B cell (primary cell): ENCODE results near the gene SLC19A1. TPM values are rescaled to one million over a fixed set of nuclear protein-coding genes. Genes with fewer than 3 reads are reported as not detected.

ENCODE experiments used
- ATAC-seq: fragments of 200-7000 bp; cut with Tn5 transposase; one replicate; pipeline ENCODE4 v1.10.0; 2021; ENCODE audit warnings: low read depth, mild to moderate bottlenecking, moderate number of reproducible peaks, moderate library complexity
- CTCF ChIA-PET: fragments of 350-600 bp; sonication (Branson Sonifier 250); formaldehyde crosslinking; loops from one replicate; lab custom pipeline; 2021; ENCODE audit warnings: antibody characterized with exemption, inconsistent platforms; lab: Charles Lee
- POLR2A ChIA-PET: fragments of 350-600 bp; sonication (Branson Sonifier 250); formaldehyde crosslinking; loops from one replicate; lab custom pipeline; 2021; ENCODE audit warnings: antibody characterized with exemption; lab: Charles Lee
- DNase-seq: peaks from one replicate; pipeline ENCODE4 v3.0.0; 2013
- H2AFZ ChIP-seq: 2 replicates; pipeline ENCODE4 v1.6.1; 2012; ENCODE audit warnings: mild to moderate bottlenecking, low read depth, low read length; ENCODE audit not compliant: insufficient read depth, poor library complexity, severe bottlenecking
- H3K27ac ChIP-seq, 2 donors: 1 replicate in 1 of 2; 2 replicates in 1 of 2; pipeline ENCODE4 v1.5.1; 2012 to 2013; ENCODE audit warnings: low read length in 2 of 2, mild to moderate bottlenecking in 2 of 2, moderate library complexity in 1 of 2
- H3K27me3 ChIP-seq, 4 experiments: fragments of 200-600 bp in 1 of 4; sonication (generic) in 1 of 4; replicated peaks in 1 of 4; 1 replicate in 2 of 4; 2 replicates in 2 of 4; pipeline versions ENCODE4 v1.6.1 to v1.7.0; 2013 to 2016; ENCODE audit warnings: low read length in 3 of 4, mild to moderate bottlenecking in 2 of 4, mixed read lengths in 1 of 4, moderate library complexity in 1 of 4; ENCODE audit not compliant: insufficient read depth in 4 of 4, control insufficient read depth in 3 of 4; ENCODE audit errors: control extremely low read depth in 1 of 4
- H3K36me3 ChIP-seq, 2 experiments: replicated peaks in 1 of 2; 1 replicate in 1 of 2; 2 replicates in 1 of 2; pipeline versions ENCODE4 v1.6.1 to v1.7.1; 2013; ENCODE audit warnings: low read length in 1 of 2; ENCODE audit not compliant: insufficient read depth in 2 of 2, control insufficient read depth in 1 of 2; ENCODE audit errors: control extremely low read depth in 1 of 2, extremely low read depth in 1 of 2
- H3K4me1 ChIP-seq, 2 donors: fragments of 200-600 bp in 1 of 2; sonication (generic) in 1 of 2; 1 replicate in 1 of 2; 2 replicates in 1 of 2; pipeline versions ENCODE4 v1.5.1 to v1.6.1; 2013 to 2017; ENCODE audit warnings: low read length in 2 of 2; ENCODE audit not compliant: control insufficient read depth in 2 of 2, insufficient read depth in 2 of 2
- H3K4me2 ChIP-seq: replicated peaks from 2 replicates; pipeline ENCODE3; 2012; ENCODE audit warnings: mild to moderate bottlenecking, low read depth, low read length; ENCODE audit not compliant: poor library complexity, severe bottlenecking
- H3K4me3 ChIP-seq, 5 experiments: fragments of 200-600 bp in 1 of 5; sonication (generic) in 1 of 5; 1 replicate in 3 of 5; 2 replicates in 2 of 5; pipeline versions ENCODE4 v1.5.1 to v1.7.0; 2011 to 2016; ENCODE audit warnings: low read length in 4 of 5, mild to moderate bottlenecking in 4 of 5, low read depth in 2 of 5, control low read depth in 1 of 5, moderate library complexity in 1 of 5; ENCODE audit not compliant: insufficient read depth in 1 of 5; ENCODE audit errors: control extremely low read depth in 1 of 5, extremely low read depth in 1 of 5
- H3K79me2 ChIP-seq: fragments of 200-600 bp; sonication (generic); one replicate; pipeline ENCODE4 v1.6.0; 2016; ENCODE audit warnings: low read length; ENCODE audit not compliant: control insufficient read depth, insufficient read depth
- H3K9ac ChIP-seq: fragments of 200-600 bp; sonication (generic); 2 replicates; pipeline ENCODE4 v1.6.1; 2017; ENCODE audit warnings: mild to moderate bottlenecking, low read length, moderate library complexity
- H3K9me3 ChIP-seq, 3 donors: one replicate each; pipeline versions ENCODE4 v1.6.1 to v1.7.1; 2013; ENCODE audit warnings: low read length in 2 of 3; ENCODE audit not compliant: control insufficient read depth in 2 of 3, insufficient read depth in 1 of 3; ENCODE audit errors: control extremely low read depth in 1 of 3
- H4K20me1 ChIP-seq: 2 replicates; pipeline ENCODE4 v1.6.0; 2012; ENCODE audit warnings: mild to moderate bottlenecking, low read length; ENCODE audit not compliant: insufficient read depth, control insufficient read depth, poor library complexity, severe bottlenecking
- H3K27ac Mint-ChIP-seq: one replicate; pipeline ENCODE4 v1.8.0; 2021; ENCODE audit warnings: mixed read lengths
- H3K27me3 Mint-ChIP-seq: one replicate; pipeline ENCODE4 v1.8.0; 2021; ENCODE audit warnings: mixed read lengths
- H3K4me1 Mint-ChIP-seq: one replicate; pipeline ENCODE4 v1.8.0; 2021; ENCODE audit warnings: mixed read lengths
- H3K4me3 Mint-ChIP-seq: one replicate; pipeline ENCODE4 v1.8.0; 2021; ENCODE audit warnings: mixed read lengths
- H3K9me3 Mint-ChIP-seq: one replicate; pipeline ENCODE4 v1.8.0; 2022; ENCODE audit warnings: mixed read lengths; ENCODE audit not compliant: insufficient read depth
- EZH2 ChIP-seq: IDR thresholded peaks from 2 replicates; pipeline ENCODE4 v1.6.1; 2012; ENCODE audit warnings: borderline replicate concordance, low read depth, mild to moderate bottlenecking, moderate library complexity, low read length; ENCODE audit not compliant: insufficient read depth, poor library complexity, severe bottlenecking
- WGBS: methylation state at CpG from one replicate; pipeline ENCODE4 v1.1.5; 2013; ENCODE audit warnings: missing lambda C conversion rate; ENCODE audit not compliant: insufficient coverage; 5-methylcytosine and 5-hydroxymethylcytosine counted together
- intact Hi-C: fragments of 100-400 bp; cut with micrococcal nuclease; formaldehyde crosslinking; loops from one replicate; pipeline ENCODE4 v1.10.0; 2022
- polyA plus RNA-seq: library from polyadenylated mRNA; depleted of rRNA; stranded (reverse); fragments of >200 nt; gene quantifications from 2 replicates; pipeline ENCODE4 v1.2.3, GENCODE V29; 2012
- total RNA-seq, 2 donors: library from RNA; stranded (reverse); fragments of 120-200 nt in 1 of 2; gene quantifications; 1 replicate in 1 of 2; 2 replicates in 1 of 2; pipeline versions ENCODE4 v1.2.3 to v1.2.4, GENCODE V29; 2013 to 2022
- TF ChIP-seq, protein P1 (sequence below): fragments of 200-600 bp; IDR thresholded peaks from one replicate; pipeline ENCODE4 v1.8.0; 2022; ENCODE audit warnings: antibody characterized with exemption, mild to moderate bottlenecking

SLC19A1 gene
- total and polyA plus RNA-seq, 2 donors (not counting 1 experiment from before 2014, with no cell fraction given), result 8.7 to 10.1 TPM

DNA sequence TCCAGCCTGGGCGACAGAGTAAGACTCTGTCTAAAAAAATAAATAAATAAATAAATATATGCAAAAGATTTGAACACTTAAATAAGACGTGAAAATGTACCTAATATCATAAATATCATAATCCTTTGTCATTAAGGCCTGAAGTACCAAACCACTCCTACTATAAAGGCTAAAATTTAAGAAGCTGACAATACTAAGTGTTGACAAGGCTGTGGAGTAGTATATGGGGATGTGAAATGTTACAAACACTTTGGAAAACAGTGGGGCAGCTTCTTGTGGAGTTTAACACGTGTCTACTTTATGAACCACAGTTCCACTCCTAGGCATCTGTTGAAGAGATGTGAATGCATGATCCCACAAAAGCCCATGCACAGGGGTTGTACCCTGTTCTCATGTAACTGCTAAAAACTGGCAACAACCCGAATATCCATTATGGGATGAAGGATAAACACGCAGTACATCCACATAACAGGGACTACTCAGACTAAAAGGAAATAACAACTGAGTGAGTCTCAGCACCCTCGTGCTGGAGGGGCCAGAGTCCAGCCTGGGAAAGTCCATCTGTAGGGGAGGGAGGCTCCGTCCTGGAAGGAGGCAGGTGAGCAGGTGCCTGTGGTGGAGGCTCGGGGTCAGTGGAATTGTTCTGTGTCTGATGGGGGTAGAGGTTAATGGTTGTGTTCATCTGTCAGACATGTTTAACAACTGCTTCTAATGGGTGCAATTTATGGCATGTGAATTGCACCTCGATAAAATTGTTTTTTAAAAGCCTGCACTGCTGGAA lies 6.7 kb upstream of the SLC19A1 start:
- Histone ChIP-seq H2AFZ (no peak overlapping the region), H3K79me2 (no peaks in the 10 kb centered on the region), H3K9me3 (no peaks in the 10 kb centered on the region), H3K27me3 (no peaks in the 10 kb centered on the region), H3K4me2 (no peak overlapping the region), H3K36me3 (no peaks in the 10 kb centered on the region), H3K4me1 (peaks cover 34 to 40% of the 10 kb centered on the region in 2 donors), H3K27ac (no peak overlapping the region), H3K4me3 (no peak overlapping the region), H4K20me1 (no peaks in the 10 kb centered on the region), H3K9ac (no peak overlapping the region)
- Mint-ChIP-seq H3K4me1 (peaks cover 31% of the 10 kb centered on the region), H3K9me3 (no peaks in the 10 kb centered on the region), H3K4me3 (peak overlapping the region; percentile 46), H3K27ac (peak overlapping the region; percentile 42), H3K27me3 (no peaks in the 10 kb centered on the region)
- ChIA-PET POLR2A (no interaction called here), CTCF (interaction anchor here (1.2 kb wide), 1 partner anchor 48 kb away, joined by 4 read pairs; no protein-coding TSS in a partner anchor)
- intact Hi-C loops, result no loop called here
- ATAC-seq, result no peak
- no peak for TF ChIP-seq EZH2
- WGBS, result 79% methylated on average over 4 of the region's 9 CpGs
- no peak for DNase-seq

DNA sequence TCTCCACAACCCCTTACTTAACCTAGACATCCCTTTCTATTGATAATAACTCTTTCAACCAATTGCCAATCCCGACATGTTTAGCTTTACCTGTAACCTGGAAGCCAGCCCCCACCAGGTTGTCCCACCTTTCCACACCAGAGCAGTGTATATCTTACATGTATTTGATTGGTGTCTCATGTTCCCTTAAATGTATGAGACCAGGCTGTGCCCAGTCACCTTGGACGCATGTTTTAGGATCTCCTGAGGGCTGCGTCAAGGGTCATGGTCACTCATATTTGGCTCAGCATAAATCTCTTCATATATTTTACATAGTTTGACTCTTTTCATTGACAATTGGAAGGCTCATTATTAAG lies 5.3 kb upstream of the SLC19A1 start:
- no CpG with 5 or more reads among the region's 3 CpGs for WGBS
- no peak overlapping the region for H3K27ac Mint-ChIP-seq
- no peaks in the 10 kb centered on the region for H3K9me3 ChIP-seq
- H3K4me1 Mint-ChIP-seq, result peaks cover 34% of the 10 kb centered on the region
- H3K27me3 Mint-ChIP-seq, result no peaks in the 10 kb centered on the region
- H4K20me1 ChIP-seq, result no peaks in the 10 kb centered on the region
- TF ChIP-seq EZH2, result no peak
- TF ChIP-seq, protein P1, sequence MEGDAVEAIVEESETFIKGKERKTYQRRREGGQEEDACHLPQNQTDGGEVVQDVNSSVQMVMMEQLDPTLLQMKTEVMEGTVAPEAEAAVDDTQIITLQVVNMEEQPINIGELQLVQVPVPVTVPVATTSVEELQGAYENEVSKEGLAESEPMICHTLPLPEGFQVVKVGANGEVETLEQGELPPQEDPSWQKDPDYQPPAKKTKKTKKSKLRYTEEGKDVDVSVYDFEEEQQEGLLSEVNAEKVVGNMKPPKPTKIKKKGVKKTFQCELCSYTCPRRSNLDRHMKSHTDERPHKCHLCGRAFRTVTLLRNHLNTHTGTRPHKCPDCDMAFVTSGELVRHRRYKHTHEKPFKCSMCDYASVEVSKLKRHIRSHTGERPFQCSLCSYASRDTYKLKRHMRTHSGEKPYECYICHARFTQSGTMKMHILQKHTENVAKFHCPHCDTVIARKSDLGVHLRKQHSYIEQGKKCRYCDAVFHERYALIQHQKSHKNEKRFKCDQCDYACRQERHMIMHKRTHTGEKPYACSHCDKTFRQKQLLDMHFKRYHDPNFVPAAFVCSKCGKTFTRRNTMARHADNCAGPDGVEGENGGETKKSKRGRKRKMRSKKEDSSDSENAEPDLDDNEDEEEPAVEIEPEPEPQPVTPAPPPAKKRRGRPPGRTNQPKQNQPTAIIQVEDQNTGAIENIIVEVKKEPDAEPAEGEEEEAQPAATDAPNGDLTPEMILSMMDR, result no peak
- ChIA-PET CTCF (interaction anchor here (0.5 to 1.0 kb wide), 2 partner anchors 9 to 115 kb away, joined by 3 to 4 read pairs; no protein-coding TSS in a partner anchor), POLR2A (no interaction called here)
- no peak overlapping the region for H3K9ac ChIP-seq
- H3K4me1 ChIP-seq, result peaks cover 36 to 48% of the 10 kb centered on the region in 2 donors
- no peak overlapping the region for H3K4me3 ChIP-seq
- no peak overlapping the region for H2AFZ ChIP-seq
- no peaks in the 10 kb centered on the region for H3K79me2 ChIP-seq
- DNase-seq (no peak), ATAC-seq (no peak)
- H3K9me3 Mint-ChIP-seq, result no peaks in the 10 kb centered on the region
- no peak overlapping the region for H3K4me3 Mint-ChIP-seq
- no peaks in the 10 kb centered on the region for H3K36me3 ChIP-seq
- no peaks in the 10 kb centered on the region for H3K27me3 ChIP-seq
- H3K27ac ChIP-seq, result no peak overlapping the region
- no peak overlapping the region for H3K4me2 ChIP-seq
- intact Hi-C loops, result no loop called here
